B cell (primary cell): ENCODE data around the gene KLK4. TPM values are rescaled to one million over a fixed set of nuclear protein-coding genes. Genes with fewer than 3 reads are reported as not detected.

Source experiments
- ATAC-seq: fragments of 200-7000 bp; cut with Tn5 transposase; one replicate; pipeline ENCODE4 v1.10.0; 2021; ENCODE audit warnings: low read depth, mild to moderate bottlenecking, moderate number of reproducible peaks, moderate library complexity
- CTCF ChIA-PET: fragments of 350-600 bp; sonication (Branson Sonifier 250); formaldehyde crosslinking; loops from one replicate; lab custom pipeline; 2021; ENCODE audit warnings: antibody characterized with exemption, inconsistent platforms; lab: Charles Lee
- POLR2A ChIA-PET: fragments of 350-600 bp; sonication (Branson Sonifier 250); formaldehyde crosslinking; loops from one replicate; lab custom pipeline; 2021; ENCODE audit warnings: antibody characterized with exemption; lab: Charles Lee
- DNase-seq: peaks from one replicate; pipeline ENCODE4 v3.0.0; 2013
- H2AFZ ChIP-seq: 2 replicates; pipeline ENCODE4 v1.6.1; 2012; ENCODE audit warnings: mild to moderate bottlenecking, low read depth, low read length; ENCODE audit not compliant: insufficient read depth, poor library complexity, severe bottlenecking
- H3K27ac ChIP-seq, 2 donors: 1 replicate in 1 of 2; 2 replicates in 1 of 2; pipeline ENCODE4 v1.5.1; 2012 to 2013; ENCODE audit warnings: low read length in 2 of 2, mild to moderate bottlenecking in 2 of 2, moderate library complexity in 1 of 2
- H3K27me3 ChIP-seq, 4 experiments: fragments of 200-600 bp in 1 of 4; sonication (generic) in 1 of 4; replicated peaks in 1 of 4; 1 replicate in 2 of 4; 2 replicates in 2 of 4; pipeline versions ENCODE4 v1.6.1 to v1.7.0; 2013 to 2016; ENCODE audit warnings: low read length in 3 of 4, mild to moderate bottlenecking in 2 of 4, mixed read lengths in 1 of 4, moderate library complexity in 1 of 4; ENCODE audit not compliant: insufficient read depth in 4 of 4, control insufficient read depth in 3 of 4; ENCODE audit errors: control extremely low read depth in 1 of 4
- H3K36me3 ChIP-seq, 2 experiments: replicated peaks in 1 of 2; 1 replicate in 1 of 2; 2 replicates in 1 of 2; pipeline versions ENCODE4 v1.6.1 to v1.7.1; 2013; ENCODE audit warnings: low read length in 1 of 2; ENCODE audit not compliant: insufficient read depth in 2 of 2, control insufficient read depth in 1 of 2; ENCODE audit errors: control extremely low read depth in 1 of 2, extremely low read depth in 1 of 2
- H3K4me1 ChIP-seq, 2 donors: fragments of 200-600 bp in 1 of 2; sonication (generic) in 1 of 2; 1 replicate in 1 of 2; 2 replicates in 1 of 2; pipeline versions ENCODE4 v1.5.1 to v1.6.1; 2013 to 2017; ENCODE audit warnings: low read length in 2 of 2; ENCODE audit not compliant: control insufficient read depth in 2 of 2, insufficient read depth in 2 of 2
- H3K4me2 ChIP-seq: replicated peaks from 2 replicates; pipeline ENCODE3; 2012; ENCODE audit warnings: mild to moderate bottlenecking, low read depth, low read length; ENCODE audit not compliant: poor library complexity, severe bottlenecking
- H3K4me3 ChIP-seq, 5 experiments: fragments of 200-600 bp in 1 of 5; sonication (generic) in 1 of 5; 1 replicate in 3 of 5; 2 replicates in 2 of 5; pipeline versions ENCODE4 v1.5.1 to v1.7.0; 2011 to 2016; ENCODE audit warnings: low read length in 4 of 5, mild to moderate bottlenecking in 4 of 5, low read depth in 2 of 5, control low read depth in 1 of 5, moderate library complexity in 1 of 5; ENCODE audit not compliant: insufficient read depth in 1 of 5; ENCODE audit errors: control extremely low read depth in 1 of 5, extremely low read depth in 1 of 5
- H3K79me2 ChIP-seq: fragments of 200-600 bp; sonication (generic); one replicate; pipeline ENCODE4 v1.6.0; 2016; ENCODE audit warnings: low read length; ENCODE audit not compliant: control insufficient read depth, insufficient read depth
- H3K9ac ChIP-seq: fragments of 200-600 bp; sonication (generic); 2 replicates; pipeline ENCODE4 v1.6.1; 2017; ENCODE audit warnings: mild to moderate bottlenecking, low read length, moderate library complexity
- H3K9me3 ChIP-seq, 3 donors: one replicate each; pipeline versions ENCODE4 v1.6.1 to v1.7.1; 2013; ENCODE audit warnings: low read length in 2 of 3; ENCODE audit not compliant: control insufficient read depth in 2 of 3, insufficient read depth in 1 of 3; ENCODE audit errors: control extremely low read depth in 1 of 3
- H4K20me1 ChIP-seq: 2 replicates; pipeline ENCODE4 v1.6.0; 2012; ENCODE audit warnings: mild to moderate bottlenecking, low read length; ENCODE audit not compliant: insufficient read depth, control insufficient read depth, poor library complexity, severe bottlenecking
- H3K27ac Mint-ChIP-seq: one replicate; pipeline ENCODE4 v1.8.0; 2021; ENCODE audit warnings: mixed read lengths
- H3K27me3 Mint-ChIP-seq: one replicate; pipeline ENCODE4 v1.8.0; 2021; ENCODE audit warnings: mixed read lengths
- H3K4me1 Mint-ChIP-seq: one replicate; pipeline ENCODE4 v1.8.0; 2021; ENCODE audit warnings: mixed read lengths
- H3K4me3 Mint-ChIP-seq: one replicate; pipeline ENCODE4 v1.8.0; 2021; ENCODE audit warnings: mixed read lengths
- H3K9me3 Mint-ChIP-seq: one replicate; pipeline ENCODE4 v1.8.0; 2022; ENCODE audit warnings: mixed read lengths; ENCODE audit not compliant: insufficient read depth
- CTCF ChIP-seq: fragments of 200-600 bp; IDR thresholded peaks from one replicate; pipeline ENCODE4 v1.8.0; 2022; ENCODE audit warnings: antibody characterized with exemption, mild to moderate bottlenecking
- EZH2 ChIP-seq: IDR thresholded peaks from 2 replicates; pipeline ENCODE4 v1.6.1; 2012; ENCODE audit warnings: borderline replicate concordance, low read depth, mild to moderate bottlenecking, moderate library complexity, low read length; ENCODE audit not compliant: insufficient read depth, poor library complexity, severe bottlenecking
- WGBS: methylation state at CpG from one replicate; pipeline ENCODE4 v1.1.5; 2013; ENCODE audit warnings: missing lambda C conversion rate; ENCODE audit not compliant: insufficient coverage; 5-methylcytosine and 5-hydroxymethylcytosine counted together
- intact Hi-C: fragments of 100-400 bp; cut with micrococcal nuclease; formaldehyde crosslinking; loops from one replicate; pipeline ENCODE4 v1.10.0; 2022
- polyA plus RNA-seq: library from polyadenylated mRNA; depleted of rRNA; stranded (reverse); fragments of >200 nt; gene quantifications from 2 replicates; pipeline ENCODE4 v1.2.3, GENCODE V29; 2012
- total RNA-seq, 2 donors: library from RNA; stranded (reverse); fragments of 120-200 nt in 1 of 2; gene quantifications; 1 replicate in 1 of 2; 2 replicates in 1 of 2; pipeline versions ENCODE4 v1.2.3 to v1.2.4, GENCODE V29; 2013 to 2022

KLK4 gene
- total and polyA plus RNA-seq, 2 donors (not counting 1 experiment from before 2014, with no cell fraction given) = 0.45 to 0.52 TPM

DNA sequence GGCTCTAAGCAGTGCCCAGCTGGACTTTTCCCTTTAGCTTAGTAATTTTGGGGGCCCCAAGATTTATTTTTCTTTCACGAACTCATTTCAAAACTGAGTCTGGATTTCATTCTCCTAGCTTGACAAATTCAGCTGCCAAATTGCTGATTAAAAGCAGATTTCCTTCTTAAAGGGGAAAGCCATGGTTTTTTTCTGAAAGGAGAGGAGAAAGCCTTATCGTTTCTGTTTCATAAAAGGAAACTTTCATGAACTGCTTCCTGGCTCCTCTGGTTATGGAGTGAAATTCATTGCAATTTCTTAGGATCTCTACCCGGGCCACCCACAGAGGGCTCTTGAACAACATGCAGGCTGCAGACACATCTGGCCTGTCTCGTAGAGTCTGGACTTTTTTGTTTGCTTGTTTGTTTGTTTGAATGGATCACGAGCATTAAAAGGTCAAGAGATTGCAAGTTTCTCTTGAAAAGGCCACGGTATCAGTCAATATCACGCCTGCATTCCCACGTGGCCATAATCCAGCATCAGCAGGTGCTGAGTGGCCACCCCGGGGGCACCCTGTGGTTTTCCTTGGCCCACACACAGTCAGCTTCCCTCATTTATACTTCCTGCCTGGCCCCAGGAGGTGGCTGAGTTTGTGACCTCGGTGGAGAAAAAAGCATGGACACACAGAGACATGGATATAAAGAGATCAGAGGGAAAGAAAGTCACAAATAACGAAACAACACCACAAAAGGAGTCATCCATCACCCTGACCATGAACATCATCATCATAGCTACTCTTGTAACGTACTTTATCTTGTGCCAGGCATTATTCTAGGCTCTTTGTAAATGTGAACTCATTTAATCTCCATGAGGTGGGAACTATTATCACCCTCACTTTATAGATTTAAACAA is 10.5 kb upstream of the KLK4 start:
- H3K36me3 ChIP-seq = no peaks in the 10 kb centered on the region
- no peak overlapping the region for H3K9ac ChIP-seq
- TF ChIP-seq EZH2 (no peak), CTCF (no peak)
- H3K27ac ChIP-seq = no peak overlapping the region
- H3K9me3 ChIP-seq = peaks cover 0 to 3% (median 0%) of the 10 kb centered on the region in 3 donors
- intact Hi-C loops = loop anchor here (1.0 to 2.0 kb wide), 6 partner anchors 25 to 669 kb away; no protein-coding TSS in a partner anchor
- H3K4me2 ChIP-seq = no peak overlapping the region
- H3K79me2 ChIP-seq = no peaks in the 10 kb centered on the region
- H3K4me1 ChIP-seq = peaks cover 8 to 11% of the 10 kb centered on the region in 2 donors
- no peak overlapping the region for H3K4me3 ChIP-seq
- ChIA-PET POLR2A (interaction anchor here (0.8 kb wide), 1 partner anchor 117 kb away, joined by 8 read pairs; no protein-coding TSS in a partner anchor), CTCF (interaction anchor here (0.5 to 2.7 kb wide), 46 partner anchors 9 to 786 kb away, joined by 3 to 29 read pairs (median 4); partner anchors contain the start of genes CLEC11A and KLK15)
- H3K27ac Mint-ChIP-seq = peak overlapping the region; percentile 37
- H3K4me1 Mint-ChIP-seq = peaks cover 11% of the 10 kb centered on the region
- WGBS = 0% methylated on average over 6 of the region's 12 CpGs
- DNase-seq = no peak
- peaks cover 0 to 11% (median 5%) of the 10 kb centered on the region in 4 experiments for H3K27me3 ChIP-seq
- ATAC-seq = peak; percentile 35
- H2AFZ ChIP-seq = peak overlapping the region; percentile 44
- no peaks in the 10 kb centered on the region for H3K9me3 Mint-ChIP-seq
- H4K20me1 ChIP-seq = no peaks in the 10 kb centered on the region
- peaks cover 45% of the 10 kb centered on the region for H3K27me3 Mint-ChIP-seq
- peak overlapping the region; percentile 36 for H3K4me3 Mint-ChIP-seq

GRCh38 chr19:50916069-50916468 is 4.9 kb upstream of the KLK4 start:
- Histone ChIP-seq H4K20me1 (no peaks in the 10 kb centered on the region), H3K79me2 (no peaks in the 10 kb centered on the region), H3K4me3 (no peak overlapping the region), H3K9ac (no peak overlapping the region), H2AFZ (no peak overlapping the region), H3K4me1 (no peaks in the 10 kb centered on the region), H3K36me3 (no peaks in the 10 kb centered on the region), H3K9me3 (peaks cover 0 to 2% (median 0%) of the 10 kb centered on the region in 3 donors), H3K27ac (no peak overlapping the region), H3K27me3 (peaks cover 0 to 32% (median 10%) of the 10 kb centered on the region in 4 experiments), H3K4me2 (no peak overlapping the region)
- H3K4me3 Mint-ChIP-seq = no peak overlapping the region
- no peaks in the 10 kb centered on the region for H3K4me1 Mint-ChIP-seq
- DNase-seq = no peak
- H3K9me3 Mint-ChIP-seq = no peaks in the 10 kb centered on the region
- ATAC-seq = no peak
- no peak overlapping the region for H3K27ac Mint-ChIP-seq
- ChIA-PET POLR2A (no interaction called here), CTCF (no interaction called here)
- intact Hi-C loops = no loop called here
- H3K27me3 Mint-ChIP-seq = peaks cover 22% of the 10 kb centered on the region
- WGBS = no CpG with 5 or more reads among the region's 2 CpGs
- TF ChIP-seq CTCF (no peak), EZH2 (no peak)
